Osteoblast (primary cell): ENCODE measurements around the gene AAMP. TPM values are rescaled to one million over a fixed set of nuclear protein-coding genes. Genes with fewer than 3 reads are reported as not detected.

Source experiments
- DNase-seq: peaks from one replicate; pipeline ENCODE4 v3.0.0; 2011; ENCODE audit warnings: low spot score, mixed read lengths; ENCODE audit not compliant: insufficient read length; ENCODE audit errors: missing footprints
- H2AFZ ChIP-seq: 2 replicates; pipeline ENCODE4 v1.6.0; 2011; ENCODE audit warnings: mild to moderate bottlenecking, low read length
- H3K27ac ChIP-seq: 2 replicates; pipeline ENCODE4 v1.5.1; 2011; ENCODE audit warnings: mild to moderate bottlenecking, low read depth, low read length, moderate library complexity
- H3K27me3 ChIP-seq: 2 replicates; pipeline ENCODE4 v1.6.0; 2012; ENCODE audit warnings: mild to moderate bottlenecking, control low read depth, inconsistent platforms, low read length, moderate library complexity; ENCODE audit not compliant: insufficient read depth
- H3K36me3 ChIP-seq: 2 replicates; pipeline ENCODE4 v1.5.1; 2011; ENCODE audit warnings: mild to moderate bottlenecking, low read length, control low read depth, moderate library complexity; ENCODE audit not compliant: insufficient read depth
- H3K4me1 ChIP-seq: 2 replicates; pipeline ENCODE4 v1.5.1; 2011; ENCODE audit warnings: mild to moderate bottlenecking, low read length, control low read depth, moderate library complexity; ENCODE audit not compliant: insufficient read depth
- H3K4me2 ChIP-seq: 2 replicates; pipeline ENCODE4 v1.6.0; 2011; ENCODE audit warnings: mild to moderate bottlenecking, low read length; ENCODE audit not compliant: insufficient read depth
- H3K4me3 ChIP-seq: fragments of 200-600 bp; sonication (generic); 3 replicates; pipeline ENCODE4 v1.5.1; 2012; ENCODE audit warnings: mild to moderate bottlenecking, low read length, inconsistent platforms; ENCODE audit not compliant: insufficient read depth
- H3K79me2 ChIP-seq: 2 replicates; pipeline ENCODE4 v1.6.0; 2012; ENCODE audit warnings: mild to moderate bottlenecking, low read length, control low read depth, inconsistent platforms; ENCODE audit not compliant: insufficient read depth
- H3K9me3 ChIP-seq: 2 replicates; pipeline ENCODE4 v1.5.1; 2011; ENCODE audit warnings: low read depth, low read length, control low read depth
- H4K20me1 ChIP-seq: 2 replicates; pipeline ENCODE4 v1.6.0; 2012; ENCODE audit warnings: mild to moderate bottlenecking, low read length, control low read depth; ENCODE audit not compliant: insufficient read depth
- total RNA-seq: library from RNA; depleted of rRNA; stranded (reverse); fragments of >200 nt; gene quantifications from 2 replicates; pipeline ENCODE4 v1.2.3, GENCODE V29; 2012
- TF ChIP-seq, protein P1 (sequence below): IDR thresholded peaks from 2 replicates; pipeline ENCODE4 v1.5.1; 2011; ENCODE audit warnings: mild to moderate bottlenecking, low read depth, low read length, moderate library complexity; ENCODE audit errors: extremely low read depth

The AAMP gene
- total RNA-seq, 1 donor, result 97.0 TPM

- Histone ChIP-seq H3K4me3 (no peak overlapping the region), H3K27ac (no peak overlapping the region), H2AFZ (no peak overlapping the region), H4K20me1 (peaks cover 12% of the 10 kb centered on the region), H3K36me3 (peaks cover 41% of the 10 kb centered on the region), H3K9me3 (no peaks in the 10 kb centered on the region), H3K79me2 (peaks cover 9% of the 10 kb centered on the region), H3K27me3 (no peaks in the 10 kb centered on the region), H3K4me2 (no peak overlapping the region), H3K4me1 (peaks cover 11% of the 10 kb centered on the region)
- DNase-seq, result peak; percentile 73
- TF ChIP-seq, protein P1, sequence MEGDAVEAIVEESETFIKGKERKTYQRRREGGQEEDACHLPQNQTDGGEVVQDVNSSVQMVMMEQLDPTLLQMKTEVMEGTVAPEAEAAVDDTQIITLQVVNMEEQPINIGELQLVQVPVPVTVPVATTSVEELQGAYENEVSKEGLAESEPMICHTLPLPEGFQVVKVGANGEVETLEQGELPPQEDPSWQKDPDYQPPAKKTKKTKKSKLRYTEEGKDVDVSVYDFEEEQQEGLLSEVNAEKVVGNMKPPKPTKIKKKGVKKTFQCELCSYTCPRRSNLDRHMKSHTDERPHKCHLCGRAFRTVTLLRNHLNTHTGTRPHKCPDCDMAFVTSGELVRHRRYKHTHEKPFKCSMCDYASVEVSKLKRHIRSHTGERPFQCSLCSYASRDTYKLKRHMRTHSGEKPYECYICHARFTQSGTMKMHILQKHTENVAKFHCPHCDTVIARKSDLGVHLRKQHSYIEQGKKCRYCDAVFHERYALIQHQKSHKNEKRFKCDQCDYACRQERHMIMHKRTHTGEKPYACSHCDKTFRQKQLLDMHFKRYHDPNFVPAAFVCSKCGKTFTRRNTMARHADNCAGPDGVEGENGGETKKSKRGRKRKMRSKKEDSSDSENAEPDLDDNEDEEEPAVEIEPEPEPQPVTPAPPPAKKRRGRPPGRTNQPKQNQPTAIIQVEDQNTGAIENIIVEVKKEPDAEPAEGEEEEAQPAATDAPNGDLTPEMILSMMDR, result no peak
Observed at GRCh38 chr2:218263817-218264641, 5.9 kb downstream of the AAMP start.

DNA sequence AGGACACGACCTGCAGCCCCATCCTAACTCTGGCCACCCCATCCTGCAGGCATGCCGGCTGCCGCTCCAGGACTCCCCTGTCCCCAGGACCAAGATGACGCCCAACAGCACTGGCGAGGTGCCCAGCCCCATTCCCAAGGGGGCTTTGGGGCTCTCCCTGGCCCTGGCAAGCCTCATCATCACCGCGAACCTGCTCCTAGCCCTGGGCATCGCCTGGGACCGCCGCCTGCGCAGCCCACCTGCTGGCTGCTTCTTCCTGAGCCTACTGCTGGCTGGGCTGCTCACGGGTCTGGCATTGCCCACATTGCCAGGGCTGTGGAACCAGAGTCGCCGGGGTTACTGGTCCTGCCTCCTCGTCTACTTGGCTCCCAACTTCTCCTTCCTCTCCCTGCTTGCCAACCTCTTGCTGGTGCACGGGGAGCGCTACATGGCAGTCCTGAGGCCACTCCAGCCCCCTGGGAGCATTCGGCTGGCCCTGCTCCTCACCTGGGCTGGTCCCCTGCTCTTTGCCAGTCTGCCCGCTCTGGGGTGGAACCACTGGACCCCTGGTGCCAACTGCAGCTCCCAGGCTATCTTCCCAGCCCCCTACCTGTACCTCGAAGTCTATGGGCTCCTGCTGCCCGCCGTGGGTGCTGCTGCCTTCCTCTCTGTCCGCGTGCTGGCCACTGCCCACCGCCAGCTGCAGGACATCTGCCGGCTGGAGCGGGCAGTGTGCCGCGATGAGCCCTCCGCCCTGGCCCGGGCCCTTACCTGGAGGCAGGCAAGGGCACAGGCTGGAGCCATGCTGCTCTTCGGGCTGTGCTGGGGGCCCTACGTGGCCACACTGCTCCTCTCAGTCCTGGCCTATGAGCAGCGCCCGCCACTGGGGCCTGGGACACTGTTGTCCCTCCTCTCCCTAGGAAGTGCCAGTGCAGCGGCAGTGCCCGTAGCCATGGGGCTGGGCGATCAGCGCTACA, 7.0 kb downstream of the AAMP start:
- H3K27me3 ChIP-seq, result no peaks in the 10 kb centered on the region
- H3K27ac ChIP-seq, result no peak overlapping the region
- peaks cover 11% of the 10 kb centered on the region for H4K20me1 ChIP-seq
- peaks cover 14% of the 10 kb centered on the region for H3K4me1 ChIP-seq
- DNase-seq, result peak; percentile 71
- H2AFZ ChIP-seq, result no peak overlapping the region
- no peak overlapping the region for H3K4me2 ChIP-seq
- no peak overlapping the region for H3K4me3 ChIP-seq
- TF ChIP-seq, protein P1, result no peak
- H3K79me2 ChIP-seq, result peaks cover 6% of the 10 kb centered on the region
- no peaks in the 10 kb centered on the region for H3K9me3 ChIP-seq
- H3K36me3 ChIP-seq, result peaks cover 41% of the 10 kb centered on the region

- Histone ChIP-seq H3K36me3 (peaks cover 35% of the 10 kb centered on the region), H4K20me1 (peaks cover 11% of the 10 kb centered on the region), H3K27me3 (no peaks in the 10 kb centered on the region), H3K4me3 (no peak overlapping the region), H3K4me1 (peaks cover 14% of the 10 kb centered on the region), H3K27ac (no peak overlapping the region), H3K4me2 (no peak overlapping the region), H2AFZ (no peak overlapping the region), H3K9me3 (no peaks in the 10 kb centered on the region), H3K79me2 (peaks cover 2% of the 10 kb centered on the region)
- TF ChIP-seq, protein P1, result no peak
- no peak for DNase-seq
Observed at GRCh38 chr2:218262237-218262600, 7.7 kb downstream of the AAMP start.
